ENCODE measurements around the gene LYZL4. TPM values are rescaled to one million over a fixed set of nuclear protein-coding genes. Genes with fewer than 3 reads are reported as not detected.

LYZL4 gene
- total and polyA plus RNA-seq, 2 donors (not counting 1 experiment from before 2014, with no cell fraction given) = not detected

GRCh38 chr3:42442640-42443039 lies 32.2 kb upstream of the LYZL4 start:
- Histone ChIP-seq H3K27ac (ENCODE audit: low read length in 2 of 2) (no peak overlapping the region), H2AFZ (ENCODE audit: insufficient read depth, low read depth, low read length, poor library complexity, severe bottlenecking) (no peak overlapping the region), H4K20me1 (ENCODE audit: control insufficient read depth, insufficient read depth, low read length, poor library complexity, severe bottlenecking) (no peaks in the 10 kb centered on the region), H3K4me2 (replicated peaks; ENCODE audit: low read depth, low read length, poor library complexity, severe bottlenecking) (no peak overlapping the region), H3K36me3 (replicated peaks in 1 of 2; ENCODE audit: control extremely low read depth in 1 of 2, control insufficient read depth in 1 of 2, extremely low read depth in 1 of 2, insufficient read depth in 2 of 2, low read length in 1 of 2) (no peaks in the 10 kb centered on the region), H3K4me3 (ENCODE audit: control extremely low read depth in 1 of 5, extremely low read depth in 1 of 5, insufficient read depth in 1 of 5, low read depth in 2 of 5, low read length in 4 of 5) (no peak overlapping the region), H3K27me3 (replicated peaks in 1 of 4; ENCODE audit: control extremely low read depth in 1 of 4, control insufficient read depth in 3 of 4, insufficient read depth in 4 of 4, low read length in 3 of 4) (peaks cover 0 to 6% (median 5%) of the 10 kb centered on the region in 4 experiments), H3K9me3 (ENCODE audit: control extremely low read depth in 1 of 3, control insufficient read depth in 2 of 3, insufficient read depth in 1 of 3, low read length in 2 of 3) (no peaks in the 10 kb centered on the region), H3K9ac (ENCODE audit: low read length) (no peak overlapping the region), H3K79me2 (ENCODE audit: control insufficient read depth, insufficient read depth, low read length) (no peaks in the 10 kb centered on the region), H3K4me1 (ENCODE audit: control insufficient read depth in 2 of 2, insufficient read depth in 2 of 2, low read length in 2 of 2) (no peaks in the 10 kb centered on the region)
- intact Hi-C loops (cut with micrococcal nuclease) = loop anchor here (1.0 to 5.0 kb wide), 3 partner anchors 48 to 325 kb away; no protein-coding TSS in a partner anchor
- ATAC-seq (ENCODE audit: low read depth) = no peak
- H3K27me3 Mint-ChIP-seq = peaks cover 13% of the 10 kb centered on the region
- 88% methylated on average over 5 of the region's 5 CpGs for WGBS (ENCODE audit: insufficient coverage)
- ChIA-PET CTCF (interaction anchor here (0.7 to 2.2 kb wide), 11 partner anchors 8 to 1858 kb away, joined by 3 to 28 read pairs (median 5); no protein-coding TSS in a partner anchor), POLR2A (no interaction called here)
- no peaks in the 10 kb centered on the region for H3K9me3 Mint-ChIP-seq (ENCODE audit: insufficient read depth)
- DNase-seq = no peak
- TF ChIP-seq CTCF (IDR thresholded peaks at IDR 0.05) (no peak), EZH2 (IDR thresholded peaks at IDR 0.05; ENCODE audit: borderline replicate concordance, insufficient read depth, low read depth, low read length, poor library complexity, severe bottlenecking) (no peak)
- no peak overlapping the region for H3K4me3 Mint-ChIP-seq
- no peaks in the 10 kb centered on the region for H3K4me1 Mint-ChIP-seq
- H3K27ac Mint-ChIP-seq = no peak overlapping the region

- TF ChIP-seq CTCF (IDR thresholded peaks at IDR 0.05) (no peak), EZH2 (IDR thresholded peaks at IDR 0.05; ENCODE audit: borderline replicate concordance, insufficient read depth, low read depth, low read length, poor library complexity, severe bottlenecking) (no peak)
- Histone ChIP-seq H3K9ac (ENCODE audit: low read length) (no peak overlapping the region), H3K27me3 (replicated peaks in 1 of 4; ENCODE audit: control extremely low read depth in 1 of 4, control insufficient read depth in 3 of 4, insufficient read depth in 4 of 4, low read length in 3 of 4) (peaks cover 0 to 6% (median 5%) of the 10 kb centered on the region in 4 experiments), H3K4me2 (replicated peaks; ENCODE audit: low read depth, low read length, poor library complexity, severe bottlenecking) (no peak overlapping the region), H2AFZ (ENCODE audit: insufficient read depth, low read depth, low read length, poor library complexity, severe bottlenecking) (no peak overlapping the region), H3K9me3 (ENCODE audit: control extremely low read depth in 1 of 3, control insufficient read depth in 2 of 3, insufficient read depth in 1 of 3, low read length in 2 of 3) (no peaks in the 10 kb centered on the region), H3K36me3 (replicated peaks in 1 of 2; ENCODE audit: control extremely low read depth in 1 of 2, control insufficient read depth in 1 of 2, extremely low read depth in 1 of 2, insufficient read depth in 2 of 2, low read length in 1 of 2) (no peaks in the 10 kb centered on the region), H3K79me2 (ENCODE audit: control insufficient read depth, insufficient read depth, low read length) (no peaks in the 10 kb centered on the region), H3K4me1 (ENCODE audit: control insufficient read depth in 2 of 2, insufficient read depth in 2 of 2, low read length in 2 of 2) (no peaks in the 10 kb centered on the region), H4K20me1 (ENCODE audit: control insufficient read depth, insufficient read depth, low read length, poor library complexity, severe bottlenecking) (no peaks in the 10 kb centered on the region), H3K27ac (ENCODE audit: low read length in 2 of 2) (no peak overlapping the region), H3K4me3 (ENCODE audit: control extremely low read depth in 1 of 5, extremely low read depth in 1 of 5, insufficient read depth in 1 of 5, low read depth in 2 of 5, low read length in 4 of 5) (no peak overlapping the region)
- CTCF ChIA-PET = interaction anchor here (1.5 to 2.3 kb wide), 3 partner anchors 14 to 194 kb away, joined by 3 to 9 read pairs (median 5); no protein-coding TSS in a partner anchor
- no peak for ATAC-seq (ENCODE audit: low read depth)
- Mint-ChIP-seq H3K4me1 (no peaks in the 10 kb centered on the region), H3K27ac (no peak overlapping the region), H3K27me3 (peaks cover 13% of the 10 kb centered on the region), H3K9me3 (ENCODE audit: insufficient read depth) (no peaks in the 10 kb centered on the region), H3K4me3 (no peak overlapping the region)
- no CpG with 5 or more reads among the region's 2 CpGs for WGBS (ENCODE audit: insufficient coverage)
- POLR2A ChIA-PET = no interaction called here
- intact Hi-C loops (cut with micrococcal nuclease) = loop anchor here (2.0 to 5.0 kb wide), 2 partner anchors 49 to 324 kb away; no protein-coding TSS in a partner anchor
- DNase-seq = no peak
These were observed 31.4 kb upstream of the LYZL4 start for GRCh38 chr3:42441791-42442190.

Data from B cell (primary cell).